NCI-H345 (cell line): Measurements from ENCODE around the gene TRPM7.
"Not testable (repeated sequence)": the region's sequence is repeated elsewhere in the genome, so short reads cannot be mapped to it uniquely, and the experiment has no call there.

Source experiments
- DNase-seq: peaks from one replicate; lab custom pipeline; 2025; lab: John Stamatoyannopoulos, UW

The TRPM7 gene, protein sequence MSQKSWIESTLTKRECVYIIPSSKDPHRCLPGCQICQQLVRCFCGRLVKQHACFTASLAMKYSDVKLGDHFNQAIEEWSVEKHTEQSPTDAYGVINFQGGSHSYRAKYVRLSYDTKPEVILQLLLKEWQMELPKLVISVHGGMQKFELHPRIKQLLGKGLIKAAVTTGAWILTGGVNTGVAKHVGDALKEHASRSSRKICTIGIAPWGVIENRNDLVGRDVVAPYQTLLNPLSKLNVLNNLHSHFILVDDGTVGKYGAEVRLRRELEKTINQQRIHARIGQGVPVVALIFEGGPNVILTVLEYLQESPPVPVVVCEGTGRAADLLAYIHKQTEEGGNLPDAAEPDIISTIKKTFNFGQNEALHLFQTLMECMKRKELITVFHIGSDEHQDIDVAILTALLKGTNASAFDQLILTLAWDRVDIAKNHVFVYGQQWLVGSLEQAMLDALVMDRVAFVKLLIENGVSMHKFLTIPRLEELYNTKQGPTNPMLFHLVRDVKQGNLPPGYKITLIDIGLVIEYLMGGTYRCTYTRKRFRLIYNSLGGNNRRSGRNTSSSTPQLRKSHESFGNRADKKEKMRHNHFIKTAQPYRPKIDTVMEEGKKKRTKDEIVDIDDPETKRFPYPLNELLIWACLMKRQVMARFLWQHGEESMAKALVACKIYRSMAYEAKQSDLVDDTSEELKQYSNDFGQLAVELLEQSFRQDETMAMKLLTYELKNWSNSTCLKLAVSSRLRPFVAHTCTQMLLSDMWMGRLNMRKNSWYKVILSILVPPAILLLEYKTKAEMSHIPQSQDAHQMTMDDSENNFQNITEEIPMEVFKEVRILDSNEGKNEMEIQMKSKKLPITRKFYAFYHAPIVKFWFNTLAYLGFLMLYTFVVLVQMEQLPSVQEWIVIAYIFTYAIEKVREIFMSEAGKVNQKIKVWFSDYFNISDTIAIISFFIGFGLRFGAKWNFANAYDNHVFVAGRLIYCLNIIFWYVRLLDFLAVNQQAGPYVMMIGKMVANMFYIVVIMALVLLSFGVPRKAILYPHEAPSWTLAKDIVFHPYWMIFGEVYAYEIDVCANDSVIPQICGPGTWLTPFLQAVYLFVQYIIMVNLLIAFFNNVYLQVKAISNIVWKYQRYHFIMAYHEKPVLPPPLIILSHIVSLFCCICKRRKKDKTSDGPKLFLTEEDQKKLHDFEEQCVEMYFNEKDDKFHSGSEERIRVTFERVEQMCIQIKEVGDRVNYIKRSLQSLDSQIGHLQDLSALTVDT (N-terminal part only)

GRCh38 chr15:50686469-50687301 lies at the start of gene TRPM7:
TSS of gene TRPM7 (minus strand) at chr15:50686797. CDS start at chr15:50686533, 264 bp downstream.
- DNase-seq: peak; percentile 83

- DNase-seq: no peak
Measured at GRCh38 chr15:50735156-50735555, 48.6 kb upstream of the TRPM7 start.

DNA sequence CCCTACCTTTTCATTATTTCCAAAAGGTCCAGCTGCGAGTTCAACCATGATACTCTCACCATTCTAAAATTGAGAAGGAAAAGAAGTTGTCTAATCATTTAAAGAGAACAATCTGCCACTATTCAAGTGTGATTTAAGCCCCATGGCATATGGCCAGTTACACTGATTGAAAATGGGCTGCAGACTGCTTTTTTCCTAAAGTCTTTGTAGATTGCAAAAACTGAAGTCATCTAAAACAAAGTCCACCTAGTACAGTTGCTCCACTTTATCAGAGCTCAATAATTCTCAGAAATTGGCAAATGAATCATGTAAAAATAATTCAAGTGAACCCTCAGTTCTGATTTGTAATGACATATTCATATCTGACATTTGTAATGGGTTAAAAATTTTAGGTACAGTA lies 39.7 kb upstream of the TRPM7 start:
- DNase-seq: no peak

DNA sequence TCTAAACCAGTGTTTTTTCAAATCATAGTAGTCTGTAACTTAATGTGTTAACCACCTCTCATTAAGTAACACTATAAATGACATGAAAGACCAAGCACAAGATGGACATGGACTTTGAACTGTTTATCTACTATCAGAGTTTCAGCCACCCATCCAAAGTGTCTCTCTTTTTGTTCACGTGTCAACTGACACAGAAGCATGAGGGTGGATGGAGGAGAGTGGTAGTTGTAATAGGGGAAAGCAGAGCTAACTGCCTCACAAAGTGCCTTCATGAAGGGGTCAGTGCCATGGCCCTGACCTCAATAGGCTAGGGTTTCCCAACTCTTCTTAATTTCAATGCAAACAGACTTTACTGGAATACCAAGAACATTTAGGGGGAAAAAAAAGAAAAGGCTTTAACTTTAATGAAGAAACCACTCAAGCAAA lies 32.1 kb upstream of the TRPM7 start:
- no peak for DNase-seq

DNA sequence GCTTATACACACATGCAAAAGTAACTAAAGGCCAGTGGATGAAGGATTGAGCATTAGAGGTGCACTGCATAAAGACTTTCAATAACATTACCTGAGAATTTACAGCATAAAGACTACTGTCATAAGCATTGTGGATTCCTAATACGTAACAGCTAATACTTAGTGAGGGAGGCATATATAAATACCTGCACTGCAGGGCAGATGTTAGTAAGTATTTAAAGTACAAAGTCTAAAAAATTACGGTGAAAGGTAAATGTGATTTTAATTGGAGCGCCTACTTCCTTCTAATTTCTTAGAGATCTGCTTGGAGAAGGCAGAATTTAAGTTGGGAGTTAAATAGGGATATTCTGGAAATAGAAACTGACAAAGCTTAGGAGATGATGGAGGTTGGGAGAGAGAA lies 25.4 kb upstream of the TRPM7 start:
- no peak for DNase-seq

GRCh38 chr15:50710585-50710984 lies 24.0 kb upstream of the TRPM7 start:
- DNase-seq: no peak

DNA sequence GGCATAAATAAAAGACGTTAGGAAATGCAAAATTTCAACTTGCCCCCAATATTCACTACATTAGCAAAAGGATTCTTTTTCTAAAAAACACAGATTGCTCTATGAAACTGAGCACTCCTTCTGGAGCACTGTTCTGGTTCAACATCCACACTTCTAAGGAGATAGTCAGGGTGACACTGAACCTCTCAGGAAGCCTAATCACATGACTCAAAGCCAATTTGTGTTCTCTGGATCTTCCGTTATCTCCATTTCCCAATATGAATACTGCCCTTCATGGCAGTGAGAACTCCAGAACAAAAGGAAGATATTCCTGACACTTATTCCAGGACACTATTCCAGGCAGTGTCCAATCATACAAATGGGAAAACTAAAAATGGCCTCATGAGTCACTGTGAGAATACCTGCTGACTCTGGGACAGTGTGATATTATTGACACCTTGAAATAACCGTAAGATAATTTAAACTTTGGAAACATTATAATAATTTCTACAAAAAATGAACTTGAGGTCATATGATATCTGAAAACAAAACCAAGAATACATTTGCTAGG lies 21.4 kb upstream of the TRPM7 start:
- DNase-seq: no peak

- no peak for DNase-seq
Measured at GRCh38 chr15:50702762-50703334, 16.3 kb upstream of the TRPM7 start.

DNA sequence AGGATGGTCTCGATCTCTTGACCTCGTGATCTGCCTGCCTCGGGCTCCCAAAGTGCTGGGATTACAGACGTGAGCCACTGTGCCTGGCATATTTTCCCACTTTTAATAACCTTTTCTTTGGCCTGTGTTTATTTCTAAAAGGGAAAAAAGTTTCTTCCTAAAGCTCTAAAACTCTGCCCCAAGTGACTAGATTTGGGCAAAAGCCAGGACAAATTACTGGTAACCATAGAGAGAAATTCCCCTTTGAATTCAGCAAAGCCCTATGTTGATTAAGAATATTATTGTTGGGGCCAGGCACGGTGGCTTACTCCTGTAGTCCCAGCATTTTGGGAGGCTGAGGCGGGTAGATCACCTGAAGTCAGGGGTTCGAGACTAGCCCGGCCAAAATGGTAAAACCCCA lies 11.5 kb upstream of the TRPM7 start:
- DNase-seq: no peak

DNA sequence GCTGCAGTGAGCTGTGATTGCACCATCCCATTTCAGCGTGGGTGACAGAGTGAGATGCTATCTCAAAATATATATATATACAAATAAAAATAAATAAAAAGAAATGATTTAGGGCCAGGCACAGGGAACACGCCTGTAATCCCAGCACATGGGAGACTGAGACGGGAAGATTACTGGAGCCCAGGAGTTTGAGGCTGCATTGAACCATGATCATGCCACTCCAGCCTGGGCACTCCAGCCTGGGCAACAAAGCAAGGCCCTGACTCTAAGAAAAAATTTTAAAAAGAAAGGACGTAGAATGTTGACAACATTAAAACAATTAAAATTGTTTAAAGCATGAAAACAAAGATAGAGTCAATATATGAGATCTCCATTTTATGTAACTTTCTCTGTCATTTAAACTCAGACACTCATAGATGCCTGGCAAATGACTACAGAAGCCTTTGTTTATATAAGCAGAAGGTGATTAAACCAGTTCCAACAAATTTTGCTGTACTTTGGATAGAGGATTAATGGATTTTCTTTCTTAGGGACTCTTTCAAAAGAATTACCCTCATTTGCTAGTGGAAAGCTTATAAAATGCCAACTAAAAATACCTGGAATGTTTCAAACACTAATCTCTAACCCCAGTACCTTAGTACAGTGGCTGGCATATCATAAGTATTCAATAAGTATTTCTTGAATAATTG lies 10.7 kb upstream of the TRPM7 start:
- DNase-seq: no peak

DNA sequence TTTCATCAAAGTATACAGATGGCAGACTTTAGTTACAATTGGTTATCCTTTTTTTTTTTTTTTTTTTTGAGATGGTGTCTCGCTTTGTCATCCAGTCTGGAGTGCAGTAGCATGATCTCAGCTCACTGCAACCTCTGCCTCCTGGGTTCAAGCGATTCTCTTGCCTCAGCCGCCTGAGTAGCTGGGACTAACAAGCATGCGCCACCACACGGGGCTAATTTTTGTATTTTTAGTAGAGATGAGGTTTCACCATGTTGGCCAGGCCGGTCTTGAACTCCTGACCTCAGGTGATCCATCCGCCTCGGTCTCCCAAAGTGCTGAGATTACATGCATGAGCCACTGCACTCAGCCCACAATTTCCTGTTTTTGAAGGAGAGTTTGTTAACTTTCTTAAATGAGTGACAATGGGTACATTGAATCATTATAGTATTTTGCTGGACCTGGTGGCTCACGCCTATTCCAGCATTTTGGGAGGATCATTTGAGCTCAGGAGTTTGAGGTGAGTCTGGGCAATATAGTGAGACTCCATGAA lies 8.1 kb upstream of the TRPM7 start:
- DNase-seq: not testable (repeated sequence)

GRCh38 chr15:50687302-50687902 lies 805 bp upstream of the TRPM7 start:
- no peak for DNase-seq

GRCh38 chr15:50685976-50686468 lies 575 bp downstream of the TRPM7 start:
- DNase-seq: peak; percentile 50

- no peak for DNase-seq
Measured at GRCh38 chr15:50685191-50685975, 1.2 kb downstream of the TRPM7 start.

DNA sequence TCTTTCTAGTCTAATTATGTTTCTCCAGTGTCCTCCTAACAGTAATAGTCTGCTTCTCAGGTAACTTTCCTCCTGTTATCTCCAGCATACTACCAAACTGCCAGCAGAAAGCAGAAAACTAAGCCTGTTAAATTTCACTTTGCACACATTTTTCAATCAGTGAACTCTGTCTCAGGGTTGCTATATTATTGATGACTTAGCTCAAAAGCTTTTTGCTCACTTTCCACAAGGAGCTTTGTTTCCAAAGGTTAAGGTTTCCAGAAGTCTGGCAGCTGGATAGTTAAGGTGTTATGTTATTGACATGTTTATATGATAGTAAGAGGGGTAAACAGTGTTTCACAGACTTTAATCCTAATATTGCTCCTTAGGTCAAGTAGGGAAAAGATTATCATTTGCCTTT lies 5.1 kb downstream of the TRPM7 start:
- no peak for DNase-seq

GRCh38 chr15:50676799-50677483 lies 9.7 kb downstream of the TRPM7 start:
- DNase-seq: no peak

- peak; percentile 2 for DNase-seq
Measured at GRCh38 chr15:50675535-50676144, 11.0 kb downstream of the TRPM7 start.
